RWPE2 (cell line): Measurements from ENCODE around the gene TACC2.

Experiments used
- ATAC-seq: fragments of 200-7000 bp; cut with Tn5 transposase; 3 replicates; pipeline ENCODE4 v1.9.1; 2021; ENCODE audit warnings: low read depth
- DNase-seq: peaks from one replicate; pipeline ENCODE4 v3.0.0-alpha.2; 2020; ENCODE audit warnings: low spot score
- H3K27ac ChIP-seq: fragments of 450-650 bp; 2 replicates; pipeline ENCODE4 v1.5.1; 2017; ENCODE audit warnings: mild to moderate bottlenecking; ENCODE audit not compliant: poor library complexity, severe bottlenecking
- H3K27me3 ChIP-seq: fragments of 250-450 bp; sonication (Bioruptor Pico); 2 replicates; pipeline ENCODE4 v1.5.1; 2021; ENCODE audit warnings: mild to moderate bottlenecking, moderate library complexity; ENCODE audit not compliant: insufficient read depth, poor library complexity, severe bottlenecking
- H3K36me3 ChIP-seq: fragments of 250-450 bp; sonication (Bioruptor Pico); 2 replicates; pipeline ENCODE4 v1.5.1; 2020; ENCODE audit warnings: low read depth, mild to moderate bottlenecking, moderate library complexity
- H3K4me1 ChIP-seq: fragments of 250-450 bp; sonication (Bioruptor Pico); 2 replicates; pipeline ENCODE4 v1.5.1; 2021; ENCODE audit warnings: mild to moderate bottlenecking, moderate library complexity; ENCODE audit not compliant: insufficient read depth, poor library complexity, severe bottlenecking
- H3K4me3 ChIP-seq: fragments of 250-450 bp; sonication (Bioruptor Pico); 2 replicates; pipeline ENCODE4 v1.5.1; 2021; ENCODE audit warnings: mild to moderate bottlenecking, moderate library complexity; ENCODE audit not compliant: severe bottlenecking
- H3K9me3 ChIP-seq: fragments of 250-450 bp; sonication (Bioruptor Pico); 2 replicates; pipeline ENCODE4 v1.5.1; 2021; ENCODE audit warnings: mild to moderate bottlenecking, moderate library complexity; ENCODE audit not compliant: severe bottlenecking
- CTCF ChIP-seq: fragments of 450-650 bp; IDR thresholded peaks from one replicate; pipeline ENCODE4 v1.5.1; 2017; ENCODE audit warnings: mild to moderate bottlenecking, moderate library complexity; ENCODE audit not compliant: poor library complexity, severe bottlenecking

The TACC2 gene

DNA sequence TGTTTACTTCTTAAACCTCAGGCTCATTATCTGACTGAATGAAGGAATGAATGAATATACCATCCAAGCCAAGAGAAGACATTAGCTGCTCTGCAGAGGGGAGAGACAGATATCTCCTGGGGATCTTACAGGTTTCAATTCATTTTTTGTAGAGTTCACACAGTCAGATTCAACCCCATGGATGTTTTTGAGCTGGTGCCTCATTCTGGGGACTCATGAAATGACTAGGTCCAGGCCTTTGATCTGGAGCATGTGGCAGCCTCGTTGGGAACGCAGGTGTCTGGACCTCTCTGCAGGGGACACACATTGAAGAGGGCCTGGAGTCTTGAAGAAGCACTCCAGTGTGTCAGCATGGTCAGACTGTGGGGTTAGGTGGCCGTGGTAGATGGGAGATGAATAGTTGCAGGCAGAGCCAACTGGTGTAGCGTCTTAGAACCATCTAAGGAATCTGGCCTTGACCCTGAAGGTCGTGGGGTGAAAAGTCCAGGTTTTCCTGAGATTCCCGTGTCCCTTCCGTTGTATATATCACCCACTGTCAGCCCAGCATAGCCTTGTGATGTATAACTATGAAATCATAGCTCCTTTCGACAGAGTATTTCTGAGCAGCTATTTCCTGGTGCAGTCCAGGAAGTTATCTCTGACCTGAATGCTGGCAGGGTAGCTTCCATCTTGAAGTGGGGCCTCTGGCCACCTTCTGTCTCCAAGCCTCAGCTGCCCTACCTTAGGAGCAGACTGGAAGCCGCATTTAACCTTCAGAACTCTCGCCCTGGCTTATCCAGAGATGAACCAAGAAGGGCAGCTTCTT lies 304.4 kb downstream of the TACC2 start:
- ATAC-seq, result no peak; the same call in 1 of the 3 replicates
- no peak for TF ChIP-seq CTCF
- Histone ChIP-seq H3K27ac (peak overlapping the region; percentile 64), H3K4me1 (peaks cover 23% of the 10 kb centered on the region), H3K4me3 (no peak overlapping the region), H3K36me3 (no peaks in the 10 kb centered on the region), H3K9me3 (no peaks in the 10 kb centered on the region), H3K27me3 (no peaks in the 10 kb centered on the region)
- no peak for DNase-seq

GRCh38 chr10:122293961-122294380 lies 305.0 kb downstream of the TACC2 start:
- no peak for TF ChIP-seq CTCF
- peak; percentile 96 for DNase-seq
- Histone ChIP-seq H3K27me3 (no peaks in the 10 kb centered on the region), H3K4me1 (peaks cover 24% of the 10 kb centered on the region), H3K36me3 (no peaks in the 10 kb centered on the region), H3K9me3 (no peaks in the 10 kb centered on the region), H3K27ac (peak overlapping the region; percentile 64), H3K4me3 (no peak overlapping the region)
- ATAC-seq, result peak; percentile 83

GRCh38 chr10:122294511-122295450 lies 305.8 kb downstream of the TACC2 start:
- ATAC-seq (no peak), DNase-seq (no peak)
- Histone ChIP-seq H3K4me1 (peaks cover 26% of the 10 kb centered on the region), H3K36me3 (no peaks in the 10 kb centered on the region), H3K4me3 (no peak overlapping the region), H3K27ac (peak overlapping the region; percentile 64), H3K9me3 (no peaks in the 10 kb centered on the region), H3K27me3 (no peaks in the 10 kb centered on the region)
- no peak for TF ChIP-seq CTCF

DNA sequence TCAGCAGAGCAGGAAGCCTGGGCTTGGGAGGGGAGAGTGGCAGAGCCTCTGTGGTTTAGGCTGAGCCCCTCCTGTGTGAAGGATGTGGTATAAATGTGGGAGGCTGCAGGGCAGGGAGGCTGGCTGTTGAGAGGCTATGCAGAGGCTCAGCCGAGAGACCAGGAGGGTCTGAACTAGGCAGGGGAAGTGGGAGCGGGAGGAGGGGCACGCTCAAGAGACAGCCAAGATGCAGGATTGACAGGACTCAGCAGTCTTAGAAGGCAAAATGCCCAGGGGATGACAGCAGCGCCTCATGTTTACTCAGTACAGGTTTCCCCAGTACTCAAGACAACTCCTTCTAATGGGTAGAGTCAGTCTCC lies 306.5 kb downstream of the TACC2 start:
- H3K27ac ChIP-seq, result peak overlapping the region; percentile 64
- no peak for ATAC-seq

More for the DNA sequence above, 306.5 kb downstream of the TACC2 start:
- no peaks in the 10 kb centered on the region for H3K36me3 ChIP-seq
- DNase-seq, result no peak
- peaks cover 26% of the 10 kb centered on the region for H3K4me1 ChIP-seq
- no peak for TF ChIP-seq CTCF
- no peak overlapping the region for H3K4me3 ChIP-seq
- no peaks in the 10 kb centered on the region for H3K9me3 ChIP-seq
- H3K27me3 ChIP-seq, result no peaks in the 10 kb centered on the region
